Endothelial cell of hepatic sinusoid (primary cell): ENCODE results near the gene MED27.

ENCODE experiments used
- in situ Hi-C: cut with HindIII; loops from 2 replicates; pipeline ENCODE4 v1.10.0; 2017; ENCODE audit warnings: low sequenced_read_pairs

The MED27 gene

DNA sequence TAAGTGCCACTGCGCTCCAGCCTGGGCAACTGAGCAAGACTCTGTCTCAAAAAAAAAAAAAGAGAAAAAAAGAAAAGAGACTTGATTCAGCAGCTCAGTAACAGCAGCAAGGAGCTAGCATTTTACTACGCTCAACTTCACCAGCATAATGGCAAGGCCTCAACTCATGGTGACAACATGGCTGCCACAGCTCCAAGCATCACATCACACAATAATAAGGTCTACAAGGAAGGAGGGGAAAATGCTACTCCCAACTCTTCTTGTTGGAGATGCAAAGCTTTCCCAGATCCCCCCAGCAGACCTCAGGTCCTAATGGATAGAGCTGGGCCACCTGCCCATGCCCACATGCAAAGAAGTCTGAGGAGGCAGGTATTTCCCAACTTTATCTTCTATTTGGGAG, 253.6 kb downstream of the MED27 start:
- in situ Hi-C loops = no loop called here

DNA sequence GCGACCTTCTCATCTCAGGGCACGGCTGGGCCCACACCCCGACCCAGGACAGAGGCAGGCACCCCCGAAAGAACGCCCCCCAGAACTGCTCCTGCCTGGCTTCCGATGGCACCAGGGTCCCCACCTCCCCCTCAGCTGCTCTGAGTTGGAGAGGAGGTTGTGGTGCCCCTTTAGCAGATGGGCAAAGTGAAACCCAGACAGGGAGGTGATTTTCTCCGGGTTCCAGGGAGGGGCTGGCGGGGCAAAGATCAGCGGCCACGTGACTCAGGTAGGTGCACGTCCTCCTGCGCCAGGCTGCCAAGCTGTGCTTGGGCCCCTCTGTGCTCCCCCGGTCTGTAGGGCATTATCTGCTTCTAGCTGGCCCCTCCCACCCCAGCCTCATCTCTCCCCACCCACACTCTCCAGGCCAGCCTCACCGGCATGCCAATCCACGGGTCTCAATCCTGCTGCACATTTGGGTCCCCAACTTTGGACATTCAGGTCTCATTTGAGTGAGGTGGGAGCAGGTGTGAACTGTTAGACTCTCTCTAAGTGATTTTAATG, 254.6 kb downstream of the MED27 start:
- in situ Hi-C loops = loop anchor here (5.0 kb wide), 2 partner anchors 57 to 342 kb away; no protein-coding TSS in a partner anchor

DNA sequence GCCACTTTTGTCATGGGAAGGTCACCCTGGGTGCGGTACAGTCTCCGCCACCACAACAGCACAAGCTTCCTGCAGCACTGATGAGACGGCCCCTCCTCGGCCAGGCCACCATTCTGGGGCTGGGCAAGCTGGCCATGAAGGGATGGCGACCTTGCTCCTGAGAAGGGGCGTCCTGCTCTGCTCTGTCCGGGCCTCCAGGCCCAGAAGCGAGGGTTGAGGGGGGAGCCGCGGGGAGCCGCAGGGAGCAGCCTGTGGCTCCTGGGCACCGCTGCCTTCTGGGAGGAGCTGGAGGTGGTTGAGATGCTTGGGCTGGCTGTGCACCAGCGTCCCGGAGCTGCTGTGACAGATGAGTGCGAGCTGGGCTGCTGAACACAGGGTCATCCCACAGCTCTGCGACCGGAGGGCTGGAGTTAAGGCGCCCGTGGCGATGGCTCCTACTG, 255.5 kb downstream of the MED27 start:
- in situ Hi-C loops = loop anchor here (5.0 kb wide), 2 partner anchors 58 to 343 kb away; no protein-coding TSS in a partner anchor

DNA sequence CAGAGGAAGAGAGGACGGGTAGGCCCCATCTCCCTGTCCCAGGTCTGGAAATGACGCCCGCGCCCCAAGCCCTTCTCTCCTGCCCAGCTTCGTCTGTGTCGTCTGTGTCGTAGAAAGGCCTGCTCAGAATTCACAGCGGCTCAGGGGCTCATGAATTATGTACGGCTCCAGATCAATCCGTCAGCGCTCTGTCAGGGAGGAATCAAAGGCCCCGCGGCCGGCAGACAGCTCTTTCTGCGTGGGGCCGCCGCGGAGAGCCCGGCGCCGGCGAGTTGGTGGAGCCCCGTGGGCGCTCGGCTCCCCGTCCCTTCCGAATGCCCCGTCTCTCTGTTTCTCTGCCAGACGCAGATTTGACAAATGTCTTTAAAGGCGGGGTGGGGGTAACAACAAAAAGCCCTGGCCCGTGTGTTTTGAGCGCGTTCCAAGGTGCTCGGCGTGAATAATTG, 255.9 kb downstream of the MED27 start:
- in situ Hi-C loops = loop anchor here (5.0 kb wide), 2 partner anchors 59 to 344 kb away; no protein-coding TSS in a partner anchor

DNA sequence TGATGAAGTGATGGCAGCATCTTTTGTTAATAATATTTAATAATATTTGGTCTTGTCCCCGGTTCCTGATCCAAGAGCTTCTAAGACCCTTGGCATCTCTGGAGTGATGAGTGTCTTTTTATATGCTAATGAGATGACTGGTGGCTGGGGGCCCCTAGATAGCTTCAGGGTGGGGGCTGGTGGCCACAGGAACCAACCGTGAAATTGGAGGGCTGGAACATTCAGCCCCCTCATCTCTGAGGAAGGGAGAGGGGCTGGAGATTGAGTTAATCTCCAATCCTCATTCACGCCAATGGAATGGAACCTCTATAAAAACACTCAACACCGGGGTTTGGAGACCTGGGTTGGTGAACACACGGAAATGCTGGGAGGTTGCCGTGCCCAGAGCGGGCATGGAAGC, 261.6 kb downstream of the MED27 start:
- in situ Hi-C loops = no loop called here

DNA sequence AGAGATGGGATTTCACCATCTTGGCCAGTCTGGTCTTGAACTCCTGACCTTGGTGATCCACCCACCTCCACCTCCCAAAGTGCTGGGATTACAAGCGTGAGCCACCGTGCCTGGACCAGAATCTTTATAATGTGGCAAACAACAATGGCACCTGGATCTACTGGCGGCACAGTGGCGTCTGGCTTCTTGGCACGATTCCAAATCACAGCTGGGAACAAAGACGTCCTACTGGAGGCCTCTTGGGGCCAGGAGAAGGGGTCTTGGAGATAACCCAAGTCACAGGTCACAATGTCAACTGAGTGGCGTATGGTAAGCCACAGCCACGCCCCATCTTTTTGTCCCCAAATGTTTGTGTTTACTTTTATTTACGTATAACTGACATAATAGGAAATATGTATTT, 262.0 kb downstream of the MED27 start:
- in situ Hi-C loops = no loop called here

DNA sequence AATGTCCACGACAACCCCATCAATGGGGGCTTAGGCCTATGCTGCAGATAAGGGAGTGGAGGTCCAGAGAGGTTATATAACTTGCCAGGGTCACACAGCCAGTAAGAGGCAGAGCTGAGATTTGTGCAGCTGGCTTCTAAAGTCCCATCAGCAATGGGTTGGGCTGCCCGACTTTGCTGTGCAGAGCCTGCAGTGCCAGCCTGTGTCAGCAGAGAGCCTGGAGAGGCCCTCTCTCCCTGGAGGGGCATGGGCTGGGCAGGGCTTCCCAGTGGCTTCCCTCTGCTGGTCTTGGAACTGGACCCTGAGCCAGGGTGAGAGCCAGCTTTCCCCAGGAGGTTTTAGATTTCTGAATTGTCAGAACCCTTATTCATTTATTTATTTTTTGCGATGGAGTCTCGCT, 262.6 kb downstream of the MED27 start:
- in situ Hi-C loops = no loop called here

DNA sequence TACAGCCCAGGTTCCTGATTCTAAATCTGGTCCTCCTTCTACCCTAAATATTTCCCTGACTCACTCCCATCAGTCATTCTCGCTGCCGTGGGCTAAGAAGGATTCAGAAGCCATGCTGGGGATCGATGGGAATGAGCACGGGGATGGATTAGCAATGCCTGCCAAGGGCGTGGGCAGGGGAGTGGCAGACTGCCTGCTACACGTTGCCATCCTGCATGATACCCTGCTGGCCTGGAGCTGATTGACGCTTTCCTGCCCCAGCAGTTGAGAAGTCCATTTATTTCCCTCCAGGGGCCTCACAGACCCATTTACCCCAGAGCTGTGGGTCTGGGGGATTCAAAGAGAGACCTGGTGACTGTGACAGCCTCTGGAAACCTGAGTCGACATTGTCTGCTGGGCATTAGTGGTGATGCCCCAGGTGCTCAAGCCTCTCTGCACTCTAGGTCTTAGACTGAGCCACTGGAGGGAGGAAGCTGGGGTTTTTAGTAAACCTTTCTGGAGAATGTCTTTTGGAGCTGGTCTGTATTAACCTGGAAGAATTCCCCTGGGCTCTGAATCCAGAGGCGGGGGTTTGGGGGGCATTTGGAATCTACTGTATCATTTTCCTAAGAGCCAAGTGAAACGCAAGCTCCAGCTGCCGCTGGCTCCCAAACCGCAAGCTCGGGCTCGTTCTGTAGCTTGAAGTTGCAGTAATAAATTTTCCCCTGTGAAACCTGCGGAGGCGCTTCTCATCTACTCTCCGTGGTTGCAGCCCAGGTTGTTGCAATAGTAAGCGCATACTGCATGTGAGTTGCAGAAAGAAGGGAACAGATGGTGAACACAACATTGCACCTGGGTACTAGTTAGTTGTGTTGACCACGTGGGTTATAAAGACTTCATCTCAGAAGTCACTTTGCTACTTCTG, 263.4 kb downstream of the MED27 start:
- in situ Hi-C loops = no loop called here

DNA sequence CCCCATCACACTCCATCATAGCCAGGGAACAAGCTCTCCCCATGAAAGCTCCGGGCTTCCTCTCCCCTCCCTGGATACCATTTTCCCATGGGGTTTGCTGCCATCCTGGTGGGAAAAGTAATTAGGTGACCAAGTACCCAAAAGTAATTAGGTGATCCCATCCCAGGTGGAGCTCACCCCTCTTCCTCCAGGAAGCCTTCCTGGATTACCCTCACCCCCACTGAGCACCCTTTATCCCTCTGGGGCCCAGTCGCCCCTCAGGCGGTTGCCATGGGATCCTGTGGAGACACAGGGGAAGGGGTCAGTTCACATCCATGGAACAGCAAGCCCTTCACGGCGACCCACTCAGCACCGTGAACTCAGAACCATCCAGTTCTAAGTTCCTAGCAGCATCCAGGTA, 265.0 kb downstream of the MED27 start:
- in situ Hi-C loops = no loop called here

DNA sequence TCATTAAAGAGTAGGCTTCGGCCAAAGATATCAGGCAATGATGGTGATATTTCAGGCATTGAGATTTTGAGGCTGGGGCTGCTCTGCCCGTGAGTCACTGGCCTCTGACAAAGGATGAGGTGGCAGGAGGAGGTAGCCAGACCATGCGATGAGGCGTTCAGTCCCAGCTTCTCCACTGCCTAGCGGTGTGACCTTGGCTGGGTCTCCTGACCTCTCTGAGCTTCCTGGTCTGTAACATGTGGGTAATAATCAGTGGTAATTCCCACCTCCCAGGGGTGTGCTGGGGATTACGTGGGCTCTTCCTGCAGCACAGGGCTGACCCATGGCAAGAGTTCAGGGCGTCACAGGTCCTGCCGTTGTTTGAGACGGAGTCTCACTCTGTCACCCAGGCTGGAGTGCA, 266.6 kb downstream of the MED27 start:
- in situ Hi-C loops = no loop called here

DNA sequence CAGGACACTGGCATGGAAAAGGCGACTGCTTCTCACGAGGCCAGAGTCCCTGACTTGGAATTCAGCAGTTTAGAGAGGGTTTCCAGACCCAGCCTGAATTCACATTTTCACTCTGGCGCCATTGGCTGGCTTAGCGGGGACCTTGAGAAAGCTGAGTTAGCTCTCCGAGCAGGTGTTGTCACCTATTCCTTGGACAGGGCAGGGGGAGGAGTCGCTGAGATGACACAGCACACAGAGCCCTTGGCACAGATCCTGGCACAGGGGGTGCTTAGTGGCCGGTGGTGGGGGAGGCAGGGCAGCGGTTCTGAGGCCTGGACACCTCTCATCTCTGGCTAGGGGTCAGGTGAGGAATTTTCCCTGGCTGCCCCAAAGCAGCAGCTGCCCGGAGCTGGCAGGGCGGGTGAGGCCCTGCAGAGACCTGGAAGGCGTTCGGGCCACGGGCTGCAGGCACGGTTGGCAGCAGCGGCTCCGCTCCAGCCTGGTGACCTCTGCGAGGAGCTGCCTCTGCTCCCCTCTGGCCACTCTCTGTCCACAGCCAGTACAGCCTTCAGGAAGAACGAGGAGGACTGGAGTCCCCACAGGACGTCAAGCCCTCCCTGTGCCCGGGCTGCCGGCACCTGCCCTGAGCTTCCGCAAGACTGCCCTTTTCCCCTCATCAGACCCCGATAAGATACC, 267.4 kb downstream of the MED27 start:
- in situ Hi-C loops = no loop called here

DNA sequence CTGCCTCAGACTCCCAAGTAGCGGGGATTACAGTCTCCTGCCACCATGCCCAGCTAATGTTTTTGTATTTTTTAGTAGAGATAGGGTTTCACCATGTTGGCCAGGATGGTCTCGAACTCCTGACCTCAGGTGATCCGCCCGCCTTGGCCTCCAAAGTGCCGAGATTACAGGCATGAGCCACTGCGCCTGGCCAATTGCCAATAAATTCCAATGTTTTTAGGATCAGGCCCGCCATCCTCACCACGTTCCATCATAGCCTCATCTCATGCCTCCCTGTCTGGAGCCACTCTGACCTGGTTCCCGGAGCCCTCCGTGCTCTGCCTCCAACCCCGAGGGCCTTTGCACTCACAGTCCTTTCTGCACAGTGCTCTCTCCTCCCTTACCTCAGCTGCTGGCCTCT, 268.3 kb downstream of the MED27 start:
- in situ Hi-C loops = no loop called here

DNA sequence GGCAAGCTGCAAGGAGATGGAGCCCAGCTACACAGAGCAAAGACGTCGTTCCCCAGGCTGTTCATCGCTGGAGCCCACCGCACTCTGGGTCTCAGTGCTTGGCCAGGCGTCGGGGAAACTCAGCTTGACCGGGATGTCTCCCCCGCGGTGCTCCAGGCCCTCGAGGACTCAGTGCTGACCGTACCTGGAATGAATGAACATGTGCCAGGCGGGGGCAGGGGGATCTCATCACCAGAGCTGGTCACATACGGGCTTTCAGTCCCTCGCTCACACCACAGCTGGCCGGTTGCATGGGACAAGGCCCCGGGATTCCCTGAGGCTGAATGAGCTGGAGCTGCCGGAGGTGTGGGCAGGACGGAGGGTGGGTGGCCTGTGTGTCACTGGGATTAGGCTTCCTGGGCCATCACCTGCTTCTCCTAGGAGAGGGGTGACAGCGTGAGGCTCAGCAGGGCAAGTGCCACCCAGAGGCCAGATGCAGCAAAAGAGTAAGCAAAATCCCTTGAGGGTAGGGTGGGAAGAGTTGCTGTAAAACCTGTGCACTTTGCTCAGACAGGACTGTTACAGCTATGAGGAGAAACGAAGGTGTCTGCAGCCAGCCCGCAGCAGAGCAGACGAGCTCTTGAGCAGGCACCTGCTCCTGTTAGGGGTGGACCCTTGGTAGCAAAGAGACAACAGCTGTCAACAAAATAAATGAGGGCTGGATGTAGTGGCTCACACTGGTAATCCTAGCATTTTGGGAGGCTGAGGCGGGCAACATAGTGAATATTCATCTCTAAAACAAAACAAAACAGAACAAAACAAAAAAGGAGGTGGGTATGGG, 269.1 kb downstream of the MED27 start:
- in situ Hi-C loops = no loop called here
